ENCODE data around the gene HSD17B13.
"Not testable (repeated sequence)": the region's sequence is repeated elsewhere in the genome, so short reads cannot be mapped to it uniquely, and the experiment has no call there.

Gene HSD17B13

GRCh38 chr4:87322754-87323153 lies at the start of gene HSD17B13:
TSS of gene HSD17B13 (minus strand) at chr4:87322882. CDS start at chr4:87322841, 41 bp downstream.
- no peak for DNase-seq

- DNase-seq = no peak
Observed at GRCh38 chr4:87370068-87370467, 47.4 kb upstream of the HSD17B13 start.

GRCh38 chr4:87366521-87367162 lies 44.0 kb upstream of the HSD17B13 start:
- no peak for DNase-seq

- no peak for DNase-seq
Observed at GRCh38 chr4:87365348-87365747, 42.7 kb upstream of the HSD17B13 start.

- DNase-seq = no peak
Observed at GRCh38 chr4:87363552-87363951, 40.9 kb upstream of the HSD17B13 start.

GRCh38 chr4:87360338-87360935 lies 37.8 kb upstream of the HSD17B13 start:
- DNase-seq = no peak

- DNase-seq = no peak
Observed at GRCh38 chr4:87359258-87359657, 36.6 kb upstream of the HSD17B13 start.

GRCh38 chr4:87356832-87357526 lies 34.3 kb upstream of the HSD17B13 start:
- DNase-seq = no peak

- no peak for DNase-seq
Observed at GRCh38 chr4:87354168-87355102, 31.8 kb upstream of the HSD17B13 start.

GRCh38 chr4:87353592-87353991 lies 30.9 kb upstream of the HSD17B13 start:
- DNase-seq = peak; percentile 38

GRCh38 chr4:87345139-87345538 lies 22.5 kb upstream of the HSD17B13 start:
- DNase-seq = no peak

- DNase-seq = no peak
Observed at GRCh38 chr4:87342872-87343271, 20.2 kb upstream of the HSD17B13 start.

GRCh38 chr4:87341954-87342635 lies 19.4 kb upstream of the HSD17B13 start:
- DNase-seq = not testable (repeated sequence)

GRCh38 chr4:87339440-87339839 lies 16.8 kb upstream of the HSD17B13 start:
- no peak for DNase-seq

GRCh38 chr4:87337361-87337760 lies 14.7 kb upstream of the HSD17B13 start:
- no peak for DNase-seq

GRCh38 chr4:87333267-87333666 lies 10.6 kb upstream of the HSD17B13 start:
- no peak for DNase-seq

GRCh38 chr4:87330761-87331160 lies 8.1 kb upstream of the HSD17B13 start:
- DNase-seq = no peak

- DNase-seq = no peak
Observed at GRCh38 chr4:87327136-87327535, 4.5 kb upstream of the HSD17B13 start.

GRCh38 chr4:87326460-87326859 lies 3.8 kb upstream of the HSD17B13 start:
- no peak for DNase-seq

- no peak for DNase-seq
Observed at GRCh38 chr4:87321888-87322287, 794 bp downstream of the HSD17B13 start.

- DNase-seq = no peak
Observed at GRCh38 chr4:87317527-87317926, 5.2 kb downstream of the HSD17B13 start.

- DNase-seq = no peak
Observed at GRCh38 chr4:87316961-87317360, 5.7 kb downstream of the HSD17B13 start.

All from CD4-positive, alpha-beta T cell treated with Interleukin-6 for 4 hours (primary cell).